K562 (cell line): Measurements from ENCODE around the gene MYO3A. TPM values are rescaled to one million over a fixed set of nuclear protein-coding genes. Genes with fewer than 3 reads are reported as not detected.

Experiments
- ATAC-seq: fragments of 200-7000 bp; cut with Tn5 transposase; 3 replicates; pipeline ENCODE4 v1.9.1; 2020; ENCODE audit warnings: moderate library complexity
- BruUV-seq: library from RNA; stranded (reverse); fragments of 400-500 nt; replicated peaks from 2 replicates; lab custom pipeline; 2021; lab: Mats Ljungman, UMichigan
- CTCF ChIA-PET: fragments of 300-600 bp; formaldehyde crosslinking; extraction: SDS; loops from one replicate; lab custom pipeline; 2021; ENCODE audit warnings: low intra/inter-chr PET ratio; lab: Yijun Ruan, JAX
- POLR2A ChIA-PET: fragments of 300-600, 350-650 bp; sonication (Branson Sonifier 250); formaldehyde crosslinking; extraction: SDS; loops from one replicate; lab custom pipeline; 2021; ENCODE audit warnings: antibody characterized with exemption, inconsistent platforms; lab: Yijun Ruan, JAX
- DNase-seq, 4 experiments: peaks; one replicate each; pipeline versions ENCODE4 v3.0.0 to v3.0.0-alpha.2; 2011 to 2018; ENCODE audit warnings: low spot score in 3 of 4, mixed read lengths in 3 of 4; ENCODE audit errors: extremely low read depth in 1 of 4
- FAIRE-seq: peaks from 2 replicates; lab custom pipeline; 2011; peaks lifted over from hg19 to GRCh38; lab: Jason Lieb, UNC
- H2AFZ ChIP-seq: 2 replicates; pipeline ENCODE4 v1.6.0; 2011; ENCODE audit warnings: low read depth, low read length, control low read depth, inconsistent platforms
- H3K27ac ChIP-seq: fragments of 200-600 bp; 3 replicates; pipeline ENCODE4 v1.8.0; 2011; ENCODE audit warnings: low read depth, mild to moderate bottlenecking, control low read depth, inconsistent platforms, low read length, moderate library complexity, mixed read lengths; ENCODE audit errors: extremely low read depth
- H3K27me3 ChIP-seq, 2 experiments: fragments of 300-600 bp in 1 of 2; 2 replicates in 1 of 2; 3 replicates in 1 of 2; pipeline versions ENCODE4 v1.6.0 to v1.8.0; 2011; ENCODE audit warnings: inconsistent platforms in 2 of 2, low read length in 2 of 2, mild to moderate bottlenecking in 1 of 2, mixed read lengths in 1 of 2, moderate library complexity in 1 of 2; ENCODE audit not compliant: control insufficient read depth in 2 of 2, insufficient read depth in 2 of 2
- H3K36me3 ChIP-seq: fragments of 300-600 bp; 3 replicates; pipeline ENCODE4 v1.8.0; 2011; ENCODE audit warnings: mild to moderate bottlenecking, low read length, inconsistent platforms; ENCODE audit not compliant: control insufficient read depth, insufficient read depth
- H3K4me1 ChIP-seq, 2 experiments: fragments of 200-600 bp in 1 of 2; replicated peaks in 1 of 2; 2 replicates in 1 of 2; 3 replicates in 1 of 2; pipeline versions ENCODE4 v1.5.1 to v1.8.0; 2011; ENCODE audit warnings: inconsistent platforms in 2 of 2, low read length in 2 of 2, mild to moderate bottlenecking in 1 of 2, mixed read lengths in 1 of 2, moderate library complexity in 1 of 2; ENCODE audit not compliant: control insufficient read depth in 2 of 2, insufficient read depth in 2 of 2
- H3K4me2 ChIP-seq: 2 replicates; pipeline ENCODE4 v1.6.1; 2011; ENCODE audit warnings: low read length, control low read depth, inconsistent platforms, mixed read lengths; ENCODE audit not compliant: insufficient read depth
- H3K4me3 ChIP-seq: fragments of 200-600 bp; sonication (generic), shearing (Covaris generic); 2 replicates; pipeline ENCODE4 v1.5.1; 2016; ENCODE audit warnings: control low read depth, inconsistent platforms
- H3K79me2 ChIP-seq: fragments of 200-600 bp; 3 replicates; pipeline ENCODE4 v1.8.0; 2011; ENCODE audit warnings: low read length, inconsistent platforms; ENCODE audit not compliant: control insufficient read depth, insufficient read depth
- H3K9ac ChIP-seq, 2 experiments: 2 replicates each; pipeline versions ENCODE4 v1.6.0 to v1.6.1; 2011; ENCODE audit warnings: low read depth in 2 of 2, low read length in 2 of 2, control low read depth in 1 of 2, inconsistent platforms in 1 of 2, mild to moderate bottlenecking in 1 of 2, mixed read lengths in 1 of 2; ENCODE audit not compliant: insufficient read depth in 1 of 2
- H3K9me1 ChIP-seq: one replicate; pipeline ENCODE4 v1.6.0; 2011; ENCODE audit warnings: inconsistent platforms, mild to moderate bottlenecking, low read length, moderate library complexity; ENCODE audit not compliant: control insufficient read depth, insufficient read depth
- H3K9me3 ChIP-seq: replicated peaks from 2 replicates; pipeline ENCODE4 v1.5.1; 2011; ENCODE audit warnings: low read depth, low read length, inconsistent platforms; ENCODE audit not compliant: control insufficient read depth, insufficient read depth
- H4K20me1 ChIP-seq: replicated peaks from 2 replicates; pipeline ENCODE4 v1.6.1; 2011; ENCODE audit warnings: low read length, inconsistent platforms, mixed read lengths; ENCODE audit not compliant: control insufficient read depth, insufficient read depth
- BACH1 ChIP-seq: fragments of 200-800 bp; sonication (Bioruptor generic); IDR thresholded peaks from 2 replicates; pipeline ENCODE4 v1.6.1; 2016; ENCODE audit warnings: missing genetic modification characterization, missing compliant biosample characterization
- CEBPG ChIP-seq, 3 experiments: fragments of 200-800 bp in 1 of 3; sonication (Bioruptor generic) in 1 of 3; sonication (generic) in 1 of 3; formaldehyde crosslinking in 1 of 3; IDR thresholded peaks in 2 of 3; conservative IDR thresholded peaks in 1 of 3; 2 replicates each; pipeline versions ENCODE4 v1.6.1 to v1.8.0; 2016 to 2022; ENCODE audit warnings: missing compliant biosample characterization in 2 of 3, missing genetic modification characterization in 2 of 3, mild to moderate bottlenecking in 1 of 3, missing genetic modification reagents in 1 of 3
- ETS1 ChIP-seq: conservative IDR thresholded peaks from 2 replicates; pipeline ENCODE4 v1.6.1; 2011; ENCODE audit warnings: low read depth, mild to moderate bottlenecking, low read length; ENCODE audit not compliant: control insufficient read depth
- GATAD2B ChIP-seq: fragments of 450-650 bp; IDR thresholded peaks from 2 replicates; pipeline ENCODE4 v1.6.1; 2017; ENCODE audit warnings: mild to moderate bottlenecking, borderline replicate concordance
- HDGF ChIP-seq: fragments of 450-650 bp; IDR thresholded peaks from 2 replicates; pipeline ENCODE4 v1.6.1; 2016
- HEY1 ChIP-seq: fragments of 250-450 bp; sonication (Bioruptor Pico); IDR thresholded peaks from 2 replicates; pipeline ENCODE4 v1.5.0; 2020; ENCODE audit warnings: mild to moderate bottlenecking, moderate library complexity, borderline replicate concordance
- MCM3 ChIP-seq: fragments of 450-650 bp; IDR thresholded peaks from 2 replicates; pipeline ENCODE4 v1.6.1; 2016
- NFRKB ChIP-seq: fragments of 450-650 bp; IDR thresholded peaks from 2 replicates; pipeline ENCODE4 v1.6.1; 2016; ENCODE audit warnings: low read depth
- PHF20 ChIP-seq: fragments of 450-650 bp; IDR thresholded peaks from 2 replicates; pipeline ENCODE4 v1.6.1; 2018; ENCODE audit not compliant: partially characterized antibody
- TCFL5 ChIP-seq: fragments of 250-450 bp; sonication (Bioruptor Pico); conservative IDR thresholded peaks from 2 replicates; pipeline ENCODE4 v1.6.1; 2021; ENCODE audit warnings: mild to moderate bottlenecking, moderate library complexity, matching md5 sums
- ZBTB12 ChIP-seq: fragments of 250-450 bp; sonication (Bioruptor Pico); IDR thresholded peaks from 2 replicates; pipeline ENCODE4 v1.4.0; 2020
- WGBS: fragments of 100-300 bp; shearing (Covaris generic); methylation state at CpG from one replicate; pipeline ENCODE4 v1.1.6; 2016; ENCODE audit warnings: low coverage, mixed read lengths; ENCODE audit not compliant: insufficient coverage; ENCODE audit errors: missing lambda C conversion rate; 5-methylcytosine and 5-hydroxymethylcytosine counted together
- in situ Hi-C: fragments of 300-500 bp; cut with MboI; formaldehyde crosslinking; loops from 4 replicates; pipeline ENCODE4 v1.15.0; 2018; ENCODE audit warnings: inconsistent platforms, mixed read lengths
- intact Hi-C: fragments of 100-400 bp; cut with micrococcal nuclease; formaldehyde crosslinking; loops from 2 replicates; pipeline ENCODE4 v1.14.2; 2022
- polyA plus RNA-seq, 8 experiments: library from polyadenylated mRNA; depleted of rRNA in 4 of 8; stranded (reverse) in 5 of 8; unstranded in 3 of 8; fragments of >200 nt; fragmentation: Nextera tagmentation in 2 of 8; fragmentation: Illumina TruSeq in 1 of 8; extraction: Ambion mirVana in 2 of 8; extraction: Trizol in 1 of 8; gene quantifications; 2 replicates each; pipeline versions ENCODE4 v1.2.1 to v1.2.3, GENCODE V29; 2011 to 2014; ENCODE audit warnings: inconsistent platforms in 1 of 8, missing spikeins in 1 of 8
- total RNA-seq, 7 experiments: library from RNA; depleted of rRNA in 6 of 7; stranded (reverse); fragments of >200 nt in 6 of 7; fragmentation: Illumina TruSeq in 2 of 7; extraction: Trizol in 2 of 7; gene quantifications; 2 replicates each; pipeline versions ENCODE4 v1.2.1 to v1.2.3, GENCODE V29; 2011 to 2021; ENCODE audit warnings: low replicate concordance in 1 of 7

MYO3A gene
- total and polyA plus RNA-seq, 9 of the 15 experiments (the other 6 are each of a cell fraction or from before 2014, with no cell fraction given): not detected

- peaks cover 0 to 8% of the 10 kb centered on the region in 2 experiments; a peak in 1 of 5 replicates for H3K27me3 ChIP-seq
- TF ChIP-seq CEBPG (CRISPR knock-in tag; IDR thresholded peaks at IDR 0.05) (no peak), CEBPG (tag; conservative IDR thresholded peaks at IDR 0.05 in 1 of 2, IDR thresholded peaks at IDR 0.05 in 1 of 2) (no peak), ZBTB12 (CRISPR knock-in tag) (no peak), PHF20 (no peak), NFRKB (no peak), MCM3 (no peak), GATAD2B (no peak), ETS1 (no peak), HDGF (no peak), BACH1 (tag) (no peak), HEY1 (CRISPR knock-in tag) (no peak), TCFL5 (no peak)
- TF ChIP-seq, all 486 proteins: peak for 0
- intact Hi-C loops: no loop called here
- ChIA-PET CTCF (no interaction called here), POLR2A (no interaction called here)
- FAIRE-seq (no peak), DNase-seq (no peak), ATAC-seq (no peak)
- H4K20me1 ChIP-seq: no peaks in the 10 kb centered on the region
- no peaks in the 10 kb centered on the region for H3K36me3 ChIP-seq
- H3K9me1 ChIP-seq: no peaks in the 10 kb centered on the region
- no peak overlapping the region for H3K4me2 ChIP-seq
- no peak overlapping the region for H2AFZ ChIP-seq
- no peak overlapping the region for H3K4me3 ChIP-seq
- BruUV-seq: no TSS peak
- 1% methylated on average over 7 of the region's 7 CpGs for WGBS
- H3K4me1 ChIP-seq: no peaks in the 10 kb centered on the region
- no peaks in the 10 kb centered on the region for H3K79me2 ChIP-seq
- H3K9me3 ChIP-seq: no peaks in the 10 kb centered on the region
- no peak overlapping the region for H3K27ac ChIP-seq
- in situ Hi-C loops: no loop called here
- no peak overlapping the region for H3K9ac ChIP-seq
Observed at GRCh38 chr10:26254616-26255015, 320.6 kb downstream of the MYO3A start.
